ENCODE measurements around the gene AMOTL1.

- no peak for TF ChIP-seq CTCF (IDR thresholded peaks at IDR 0.05)
- TF ChIP-seq POLR2A (IDR thresholded peaks at IDR 0.05), result no peak
Observed at GRCh38 chr11:94834911-94835593, 66.9 kb downstream of the AMOTL1 start.

Measured in right lobe of liver (tissue), 4 donors.